Astrocyte of the spinal cord (primary cell): Measurements from ENCODE around the gene CLCN1.
"Not testable (repeated sequence)": the region's sequence is repeated elsewhere in the genome, so short reads cannot be mapped to it uniquely, and the experiment has no call there.

Experiments
- DNase-seq: peaks from one replicate; pipeline ENCODE4 v3.0.0; 2011; ENCODE audit warnings: low read depth, low spot score
- H3K4me3 ChIP-seq: 2 replicates; pipeline ENCODE4 v1.5.1; 2011; ENCODE audit warnings: low read depth, mild to moderate bottlenecking, low read length, moderate library complexity
- in situ Hi-C: cut with HindIII; loops from 2 replicates; pipeline ENCODE4 v1.10.0; 2017; ENCODE audit warnings: low sequenced_read_pairs
- TF ChIP-seq, protein P1 (sequence below): IDR thresholded peaks from 2 replicates; pipeline ENCODE4 v1.5.1; 2012; ENCODE audit warnings: low read depth, mild to moderate bottlenecking, low read length, inconsistent platforms

The CLCN1 gene

DNA sequence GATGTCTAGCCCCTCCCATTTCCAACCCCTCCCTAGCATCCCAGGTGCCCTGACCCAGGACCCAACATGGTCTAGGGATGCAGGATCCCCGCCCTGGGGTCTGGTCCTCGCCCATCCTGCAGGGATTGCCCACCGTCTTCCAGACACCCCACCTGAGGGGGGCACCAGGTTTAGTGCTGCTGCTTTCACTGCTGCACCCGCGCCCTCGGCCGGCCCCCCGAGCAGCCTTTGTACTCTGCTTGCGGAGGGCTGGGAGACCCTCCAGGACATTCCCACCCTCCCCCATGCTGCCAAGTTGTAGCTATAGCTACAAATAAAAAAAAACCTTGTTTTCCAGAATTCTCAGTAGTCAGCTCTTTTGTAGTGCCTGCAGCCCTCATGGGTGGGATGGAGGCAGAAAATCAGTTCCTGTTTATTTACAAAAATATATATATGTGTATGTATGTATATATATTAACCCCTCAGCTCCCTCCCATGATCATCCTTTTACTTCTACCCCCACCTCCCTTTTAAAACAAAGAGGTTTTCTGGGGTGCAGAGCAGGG lies 74.9 kb downstream of the CLCN1 start:
- TF ChIP-seq, protein P1, sequence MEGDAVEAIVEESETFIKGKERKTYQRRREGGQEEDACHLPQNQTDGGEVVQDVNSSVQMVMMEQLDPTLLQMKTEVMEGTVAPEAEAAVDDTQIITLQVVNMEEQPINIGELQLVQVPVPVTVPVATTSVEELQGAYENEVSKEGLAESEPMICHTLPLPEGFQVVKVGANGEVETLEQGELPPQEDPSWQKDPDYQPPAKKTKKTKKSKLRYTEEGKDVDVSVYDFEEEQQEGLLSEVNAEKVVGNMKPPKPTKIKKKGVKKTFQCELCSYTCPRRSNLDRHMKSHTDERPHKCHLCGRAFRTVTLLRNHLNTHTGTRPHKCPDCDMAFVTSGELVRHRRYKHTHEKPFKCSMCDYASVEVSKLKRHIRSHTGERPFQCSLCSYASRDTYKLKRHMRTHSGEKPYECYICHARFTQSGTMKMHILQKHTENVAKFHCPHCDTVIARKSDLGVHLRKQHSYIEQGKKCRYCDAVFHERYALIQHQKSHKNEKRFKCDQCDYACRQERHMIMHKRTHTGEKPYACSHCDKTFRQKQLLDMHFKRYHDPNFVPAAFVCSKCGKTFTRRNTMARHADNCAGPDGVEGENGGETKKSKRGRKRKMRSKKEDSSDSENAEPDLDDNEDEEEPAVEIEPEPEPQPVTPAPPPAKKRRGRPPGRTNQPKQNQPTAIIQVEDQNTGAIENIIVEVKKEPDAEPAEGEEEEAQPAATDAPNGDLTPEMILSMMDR, result no peak
- in situ Hi-C loops, result no loop called here
- no peak overlapping the region for H3K4me3 ChIP-seq
- no peak for DNase-seq

DNA sequence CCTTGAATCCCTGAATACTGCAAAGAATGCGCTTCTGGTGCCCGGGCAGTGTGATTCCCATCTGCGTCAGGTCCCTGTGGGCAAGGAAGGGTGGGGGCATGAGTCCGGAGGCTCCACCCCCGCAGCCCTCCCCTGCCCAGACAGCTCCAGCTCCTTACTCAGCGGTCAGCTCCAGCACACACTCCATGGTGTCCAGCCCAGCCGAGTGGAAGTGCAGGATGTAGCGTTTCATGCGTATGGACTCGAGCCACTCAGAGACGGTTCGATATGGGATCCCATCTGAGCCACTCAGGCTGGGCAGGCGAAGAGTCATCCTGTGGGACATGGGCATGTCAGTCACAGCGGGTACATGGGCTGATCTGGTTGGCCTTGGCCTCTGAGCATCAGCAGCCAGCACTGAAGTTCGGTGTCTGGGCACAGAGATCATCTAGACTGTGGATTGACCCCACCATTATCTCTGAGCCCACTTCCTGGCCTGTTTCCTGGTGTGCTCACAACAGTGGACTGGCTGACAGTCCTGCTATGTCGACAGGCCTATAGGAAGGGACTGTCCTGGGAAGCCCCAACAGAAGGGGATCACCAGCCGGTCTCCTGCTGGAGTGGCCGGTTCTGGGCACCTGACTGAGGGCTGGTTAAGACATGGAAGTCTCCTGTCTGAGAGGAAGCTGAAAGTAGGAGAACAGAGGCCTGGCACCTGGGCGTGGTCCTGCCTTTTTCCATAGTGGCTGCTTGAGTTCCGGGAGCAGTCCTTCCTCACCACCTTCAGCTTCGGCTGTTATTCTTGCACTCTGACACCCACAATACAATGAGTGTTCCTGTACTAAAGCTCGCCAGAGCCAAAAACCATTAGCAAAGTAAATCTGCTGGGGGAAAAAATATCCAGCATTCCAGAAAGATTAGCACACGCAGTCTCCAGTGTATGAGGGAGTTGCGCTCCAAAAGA lies 75.8 kb downstream of the CLCN1 start:
- no peak overlapping the region for H3K4me3 ChIP-seq
- in situ Hi-C loops, result no loop called here

DNA sequence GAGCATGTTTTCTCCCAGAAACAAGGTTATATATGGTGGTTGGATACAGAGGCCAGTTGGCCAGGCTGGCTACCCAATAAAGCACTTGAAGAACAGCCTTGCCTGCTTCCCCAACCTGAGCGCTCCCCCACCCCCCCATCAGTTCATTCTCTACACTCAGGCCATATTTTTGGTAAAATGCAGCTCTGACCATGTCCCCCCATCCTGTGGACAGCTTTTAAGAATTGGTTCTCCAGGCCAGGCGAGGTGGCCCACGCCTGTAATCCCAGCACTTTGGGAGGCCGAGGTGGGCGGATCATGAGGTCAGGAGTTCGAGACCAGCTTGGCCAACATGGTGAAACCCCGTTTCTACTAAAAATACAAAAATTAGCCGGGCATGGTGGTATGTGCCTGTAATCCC lies 76.5 kb downstream of the CLCN1 start:
- DNase-seq, in situ Hi-C loops, H3K4me3 ChIP-seq: not testable (repeated sequence)

More for the DNA sequence above, 75.8 kb downstream of the CLCN1 start:
- TF ChIP-seq, protein P1, result no peak
- peak; percentile 81 for DNase-seq

DNA sequence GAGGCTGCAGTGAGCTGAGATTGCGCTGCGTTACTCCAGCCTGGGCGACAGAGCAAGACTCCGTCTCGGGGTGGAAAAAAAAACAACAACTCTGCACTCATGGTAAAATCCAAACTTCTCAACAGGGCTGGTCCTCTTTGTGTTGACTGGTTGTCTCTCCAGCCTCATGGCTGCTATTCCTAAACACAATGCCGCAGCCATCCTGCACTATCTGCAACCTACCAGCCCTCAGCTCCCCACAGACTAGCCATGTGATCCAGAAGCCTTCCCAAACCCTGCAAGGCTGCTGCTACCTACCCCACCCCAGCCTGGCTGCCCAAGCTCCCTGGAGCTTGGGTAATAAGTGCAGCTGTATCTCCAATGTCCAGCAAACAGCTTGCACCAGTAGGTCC lies 77.0 kb downstream of the CLCN1 start:
- in situ Hi-C loops, result no loop called here
- TF ChIP-seq, protein P1, result no peak
- no peak overlapping the region for H3K4me3 ChIP-seq
- DNase-seq, result no peak

DNA sequence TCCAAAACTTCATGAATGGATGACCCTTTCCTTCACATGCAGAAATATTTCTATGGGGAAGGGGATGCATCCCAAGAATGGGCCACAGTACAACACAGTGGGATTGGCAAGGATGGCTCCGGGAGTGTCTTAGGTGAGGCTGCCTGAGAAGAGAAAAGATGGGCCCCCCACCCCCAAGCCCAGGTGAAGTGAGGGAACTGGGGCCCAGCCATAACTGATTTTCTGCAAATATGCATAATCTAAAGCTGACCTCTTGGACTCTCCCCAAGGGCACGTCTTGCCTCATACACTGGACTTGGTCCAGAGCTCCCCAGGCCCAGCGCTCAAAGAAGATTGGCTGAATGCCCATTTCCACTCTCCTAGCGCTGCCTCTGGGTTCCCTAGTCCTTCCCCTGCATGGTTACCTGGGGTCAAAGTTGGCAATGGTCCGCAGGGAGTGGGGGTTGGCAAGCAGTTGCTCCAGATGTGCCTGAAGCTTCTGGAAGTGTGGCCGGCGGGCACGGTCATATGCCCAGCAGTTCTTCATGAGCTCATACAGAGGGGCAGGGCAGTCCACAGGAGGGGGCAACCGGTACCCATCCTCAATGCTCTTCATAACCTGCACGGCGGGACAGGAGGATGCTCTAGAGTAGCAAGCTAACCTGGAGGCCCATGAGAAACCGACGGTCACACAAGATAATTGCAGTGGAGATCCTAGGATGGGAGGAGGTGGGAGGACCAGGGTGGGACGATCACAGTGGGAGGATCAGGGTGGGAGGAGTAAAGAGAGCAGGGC lies 77.5 kb downstream of the CLCN1 start:
- in situ Hi-C loops, result no loop called here
- TF ChIP-seq, protein P1, result no peak
- peak; percentile 44 for DNase-seq

DNA sequence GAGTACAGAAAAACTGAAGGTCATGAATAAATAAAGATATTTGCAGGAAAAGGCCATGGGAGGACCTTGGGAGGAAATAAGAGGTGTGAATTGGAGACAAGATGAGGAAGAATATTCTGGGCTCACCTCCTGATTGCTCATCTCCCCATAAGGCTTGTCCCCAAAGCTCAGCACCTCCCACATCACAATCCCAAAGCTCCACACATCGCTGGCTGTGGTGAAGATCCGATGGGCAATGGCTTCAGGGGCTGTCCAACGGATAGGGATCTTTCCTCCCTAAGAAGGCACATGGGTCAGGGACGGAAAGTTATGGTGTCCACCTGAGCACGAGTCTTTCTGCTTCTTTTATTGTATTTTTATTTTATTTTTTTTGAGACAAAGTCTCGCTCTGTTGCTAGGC lies 78.2 kb downstream of the CLCN1 start:
- no peak for DNase-seq
- no peak overlapping the region for H3K4me3 ChIP-seq
- in situ Hi-C loops, result no loop called here
- TF ChIP-seq, protein P1, result no peak

More for the DNA sequence above, 77.5 kb downstream of the CLCN1 start:
- no peak overlapping the region for H3K4me3 ChIP-seq
